ENCODE results near the gene ZPR1.

Gene ZPR1

DNA sequence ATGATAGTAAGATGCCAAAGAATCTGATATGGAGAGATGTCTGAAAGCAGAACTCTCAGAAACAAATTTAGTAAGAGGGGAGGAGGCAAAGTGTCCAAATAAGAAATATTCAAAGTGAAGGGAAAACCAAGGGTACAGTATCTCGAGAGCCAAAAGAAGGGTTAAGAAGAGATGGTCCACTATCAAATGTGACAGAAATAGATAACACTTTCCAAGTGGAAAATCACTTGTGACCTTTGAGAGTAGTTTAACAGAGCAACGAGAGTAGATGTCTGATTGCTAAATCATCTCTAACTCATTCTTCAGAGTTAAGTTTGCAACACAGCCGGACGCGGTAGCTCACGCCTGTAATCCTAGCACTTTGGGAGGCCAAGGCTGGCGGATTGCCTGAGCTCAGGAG lies 10.8 kb downstream of the ZPR1 start:
- H4K20me1 ChIP-seq (ENCODE audit: low read depth, low read length), result no peaks in the 10 kb centered on the region
- no peak overlapping the region for H3K27ac ChIP-seq (ENCODE audit: low read depth, low read length)
- H3K9ac ChIP-seq (ENCODE audit: low read length), result no peak overlapping the region
- peaks cover 5% of the 10 kb centered on the region for H3K79me2 ChIP-seq (ENCODE audit: insufficient read depth, low read length)
- H3K9me3 ChIP-seq (ENCODE audit: insufficient read depth, low read length), result no peaks in the 10 kb centered on the region
- no peak overlapping the region for H3K4me3 ChIP-seq (ENCODE audit: insufficient read depth, low read length, poor library complexity, severe bottlenecking)
- TF ChIP-seq, protein P1, sequence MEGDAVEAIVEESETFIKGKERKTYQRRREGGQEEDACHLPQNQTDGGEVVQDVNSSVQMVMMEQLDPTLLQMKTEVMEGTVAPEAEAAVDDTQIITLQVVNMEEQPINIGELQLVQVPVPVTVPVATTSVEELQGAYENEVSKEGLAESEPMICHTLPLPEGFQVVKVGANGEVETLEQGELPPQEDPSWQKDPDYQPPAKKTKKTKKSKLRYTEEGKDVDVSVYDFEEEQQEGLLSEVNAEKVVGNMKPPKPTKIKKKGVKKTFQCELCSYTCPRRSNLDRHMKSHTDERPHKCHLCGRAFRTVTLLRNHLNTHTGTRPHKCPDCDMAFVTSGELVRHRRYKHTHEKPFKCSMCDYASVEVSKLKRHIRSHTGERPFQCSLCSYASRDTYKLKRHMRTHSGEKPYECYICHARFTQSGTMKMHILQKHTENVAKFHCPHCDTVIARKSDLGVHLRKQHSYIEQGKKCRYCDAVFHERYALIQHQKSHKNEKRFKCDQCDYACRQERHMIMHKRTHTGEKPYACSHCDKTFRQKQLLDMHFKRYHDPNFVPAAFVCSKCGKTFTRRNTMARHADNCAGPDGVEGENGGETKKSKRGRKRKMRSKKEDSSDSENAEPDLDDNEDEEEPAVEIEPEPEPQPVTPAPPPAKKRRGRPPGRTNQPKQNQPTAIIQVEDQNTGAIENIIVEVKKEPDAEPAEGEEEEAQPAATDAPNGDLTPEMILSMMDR (IDR thresholded peaks at IDR 0.05; ENCODE audit: insufficient read depth, low read length, poor library complexity, severe bottlenecking), result no peak
- TF ChIP-seq EZH2phosphoT487 (conservative IDR thresholded peaks at IDR 0.05; ENCODE audit: low read length), result no peak
- no peaks in the 10 kb centered on the region for H3K27me3 ChIP-seq (ENCODE audit: low read length)
- H3K36me3 ChIP-seq (ENCODE audit: low read length), result peaks cover 21% of the 10 kb centered on the region; the same call in 1 of the 2 replicates
- H3K4me2 ChIP-seq (ENCODE audit: low read depth, low read length, poor library complexity, severe bottlenecking), result no peak overlapping the region
- H3K9me2 ChIP-seq (replicated peaks; ENCODE audit: insufficient read depth, low read length), result no peaks in the 10 kb centered on the region
- H3F3A ChIP-seq (ENCODE audit: insufficient read depth), result peaks cover 39% of the 10 kb centered on the region
- H2AFZ ChIP-seq (ENCODE audit: low read depth, low read length, severe bottlenecking), result no peak overlapping the region

DNA sequence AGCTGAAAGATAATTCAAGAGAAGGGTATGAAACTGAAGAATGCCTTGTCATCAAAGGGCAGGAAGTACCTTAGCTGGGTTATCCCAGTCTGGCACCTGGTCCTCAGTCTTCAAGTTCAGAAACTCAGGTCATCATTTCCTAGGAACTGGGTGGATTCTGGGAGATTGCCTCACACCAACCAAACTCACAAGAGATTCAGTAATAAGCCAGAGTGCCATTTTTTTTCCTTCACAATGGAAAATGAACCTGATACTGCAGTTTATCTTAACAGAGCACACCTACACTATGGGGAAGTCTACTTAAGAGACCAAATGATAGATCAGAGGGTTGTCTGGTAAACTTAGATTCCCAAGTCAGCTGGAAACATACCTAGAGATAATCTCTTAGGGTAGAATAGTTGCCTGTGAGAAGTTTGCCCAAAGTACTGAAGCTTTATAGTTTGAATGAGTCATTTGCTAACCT lies 11.3 kb downstream of the ZPR1 start:
- H3K27ac ChIP-seq (ENCODE audit: low read depth, low read length), result no peak overlapping the region

DNA sequence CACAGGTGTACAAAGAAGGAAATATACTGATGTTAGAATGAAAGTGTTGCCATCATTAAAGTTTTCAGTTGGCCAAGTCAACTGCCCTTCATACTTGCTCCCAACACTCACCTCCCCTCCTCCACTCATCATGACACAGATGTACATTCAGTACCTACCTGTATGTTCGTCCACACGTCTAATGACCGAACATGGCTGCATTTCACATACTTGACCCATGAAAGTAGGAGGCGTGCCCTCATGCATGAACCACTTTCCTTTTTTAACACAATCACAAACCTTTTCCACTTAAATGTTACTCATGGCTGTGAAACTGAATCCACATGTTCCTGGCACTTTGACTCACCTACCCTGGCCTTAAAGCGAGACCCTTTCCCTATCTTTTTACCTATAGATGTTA lies 11.8 kb downstream of the ZPR1 start:
- Histone ChIP-seq H3K9me3 (ENCODE audit: insufficient read depth, low read length) (no peaks in the 10 kb centered on the region), H3K9ac (ENCODE audit: low read length) (no peak overlapping the region), H3K4me3 (ENCODE audit: insufficient read depth, low read length, poor library complexity, severe bottlenecking) (no peak overlapping the region), H3K36me3 (ENCODE audit: low read length) (peaks cover 15% of the 10 kb centered on the region; the same call in 1 of the 2 replicates), H3K27ac (ENCODE audit: low read depth, low read length) (no peak overlapping the region), H3K9me2 (replicated peaks; ENCODE audit: insufficient read depth, low read length) (no peaks in the 10 kb centered on the region), H3K27me3 (ENCODE audit: low read length) (no peaks in the 10 kb centered on the region), H2AFZ (ENCODE audit: low read depth, low read length, severe bottlenecking) (no peak overlapping the region), H3K4me2 (ENCODE audit: low read depth, low read length, poor library complexity, severe bottlenecking) (no peak overlapping the region), H4K20me1 (ENCODE audit: low read depth, low read length) (no peaks in the 10 kb centered on the region), H3K79me2 (ENCODE audit: insufficient read depth, low read length) (peaks cover 15% of the 10 kb centered on the region), H3F3A (ENCODE audit: insufficient read depth) (peaks cover 39% of the 10 kb centered on the region)
- TF ChIP-seq EZH2phosphoT487 (conservative IDR thresholded peaks at IDR 0.05; ENCODE audit: low read length), result no peak
- TF ChIP-seq, protein P1 (IDR thresholded peaks at IDR 0.05; ENCODE audit: insufficient read depth, low read length, poor library complexity, severe bottlenecking), result no peak

More for the DNA sequence above, 11.3 kb downstream of the ZPR1 start:
- Histone ChIP-seq H3K9me3 (ENCODE audit: insufficient read depth, low read length) (no peaks in the 10 kb centered on the region), H3K27me3 (ENCODE audit: low read length) (no peaks in the 10 kb centered on the region), H2AFZ (ENCODE audit: low read depth, low read length, severe bottlenecking) (no peak overlapping the region), H3F3A (ENCODE audit: insufficient read depth) (peaks cover 39% of the 10 kb centered on the region), H3K4me3 (ENCODE audit: insufficient read depth, low read length, poor library complexity, severe bottlenecking) (no peak overlapping the region), H3K9ac (ENCODE audit: low read length) (no peak overlapping the region), H4K20me1 (ENCODE audit: low read depth, low read length) (no peaks in the 10 kb centered on the region), H3K9me2 (replicated peaks; ENCODE audit: insufficient read depth, low read length) (no peaks in the 10 kb centered on the region), H3K36me3 (ENCODE audit: low read length) (peaks cover 20% of the 10 kb centered on the region; the same call in 1 of the 2 replicates), H3K79me2 (ENCODE audit: insufficient read depth, low read length) (peaks cover 10% of the 10 kb centered on the region), H3K4me2 (ENCODE audit: low read depth, low read length, poor library complexity, severe bottlenecking) (no peak overlapping the region)
- TF ChIP-seq EZH2phosphoT487 (conservative IDR thresholded peaks at IDR 0.05; ENCODE audit: low read length), result no peak
- TF ChIP-seq, protein P1 (IDR thresholded peaks at IDR 0.05; ENCODE audit: insufficient read depth, low read length, poor library complexity, severe bottlenecking), result no peak

All from SU-DHL-6 (cell line).